Measurements from ENCODE around the gene DNAAF8. TPM values are rescaled to one million over a fixed set of nuclear protein-coding genes. Genes with fewer than 3 reads are reported as not detected.

DNAAF8 gene
- total RNA-seq, 1 experiment from 2014 or later: 1.2 TPM

- H3K9ac ChIP-seq (ENCODE audit: low read length): no peak overlapping the region
- no peaks in the 10 kb centered on the region for H4K20me1 ChIP-seq (ENCODE audit: low read length)
- H3K4me2 ChIP-seq (ENCODE audit: low read length): no peak overlapping the region
- H3K4me3 ChIP-seq (ENCODE audit: low read length): no peak overlapping the region
- BruUV-seq (replicated peaks): no TSS peak
- DNase-seq: no peak
- H3K9me2 ChIP-seq (replicated peaks; ENCODE audit: low read length): no peaks in the 10 kb centered on the region
- TF ChIP-seq, protein P1, sequence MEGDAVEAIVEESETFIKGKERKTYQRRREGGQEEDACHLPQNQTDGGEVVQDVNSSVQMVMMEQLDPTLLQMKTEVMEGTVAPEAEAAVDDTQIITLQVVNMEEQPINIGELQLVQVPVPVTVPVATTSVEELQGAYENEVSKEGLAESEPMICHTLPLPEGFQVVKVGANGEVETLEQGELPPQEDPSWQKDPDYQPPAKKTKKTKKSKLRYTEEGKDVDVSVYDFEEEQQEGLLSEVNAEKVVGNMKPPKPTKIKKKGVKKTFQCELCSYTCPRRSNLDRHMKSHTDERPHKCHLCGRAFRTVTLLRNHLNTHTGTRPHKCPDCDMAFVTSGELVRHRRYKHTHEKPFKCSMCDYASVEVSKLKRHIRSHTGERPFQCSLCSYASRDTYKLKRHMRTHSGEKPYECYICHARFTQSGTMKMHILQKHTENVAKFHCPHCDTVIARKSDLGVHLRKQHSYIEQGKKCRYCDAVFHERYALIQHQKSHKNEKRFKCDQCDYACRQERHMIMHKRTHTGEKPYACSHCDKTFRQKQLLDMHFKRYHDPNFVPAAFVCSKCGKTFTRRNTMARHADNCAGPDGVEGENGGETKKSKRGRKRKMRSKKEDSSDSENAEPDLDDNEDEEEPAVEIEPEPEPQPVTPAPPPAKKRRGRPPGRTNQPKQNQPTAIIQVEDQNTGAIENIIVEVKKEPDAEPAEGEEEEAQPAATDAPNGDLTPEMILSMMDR (conservative IDR thresholded peaks at IDR 0.05; ENCODE audit: low read depth, low read length): no peak
- TF ChIP-seq EZH2phosphoT487 (IDR thresholded peaks at IDR 0.05; ENCODE audit: borderline replicate concordance, low read length): no peak
- intact Hi-C loops (cut with micrococcal nuclease): no loop called here
- H3K36me3 ChIP-seq (ENCODE audit: low read depth, low read length): no peaks in the 10 kb centered on the region; the same call in 1 of the 2 replicates
- ChIA-PET CTCF (interaction anchor here (0.6 kb wide), 1 partner anchor 10 kb away, joined by 3 read pairs; no protein-coding TSS in a partner anchor), POLR2A (ENCODE audit: unreplicated experiment) (no interaction called here)
- no peaks in the 10 kb centered on the region for H3K79me2 ChIP-seq (ENCODE audit: low read length)
- H2AFZ ChIP-seq (ENCODE audit: low read length): no peak overlapping the region
- H3F3A ChIP-seq (ENCODE audit: low read length, unreplicated experiment): no peaks in the 10 kb centered on the region
- no peak overlapping the region for H3K27ac ChIP-seq (ENCODE audit: low read length)
- H3K4me1 ChIP-seq (ENCODE audit: insufficient read depth, low read length): no peaks in the 10 kb centered on the region
- H3K9me3 ChIP-seq (ENCODE audit: low read length): no peaks in the 10 kb centered on the region
- H3K27me3 ChIP-seq (ENCODE audit: low read length): no peaks in the 10 kb centered on the region
- ATAC-seq: no peak
Measured at GRCh38 chr16:4706871-4707270, 27.5 kb upstream of the DNAAF8 start.

DNA sequence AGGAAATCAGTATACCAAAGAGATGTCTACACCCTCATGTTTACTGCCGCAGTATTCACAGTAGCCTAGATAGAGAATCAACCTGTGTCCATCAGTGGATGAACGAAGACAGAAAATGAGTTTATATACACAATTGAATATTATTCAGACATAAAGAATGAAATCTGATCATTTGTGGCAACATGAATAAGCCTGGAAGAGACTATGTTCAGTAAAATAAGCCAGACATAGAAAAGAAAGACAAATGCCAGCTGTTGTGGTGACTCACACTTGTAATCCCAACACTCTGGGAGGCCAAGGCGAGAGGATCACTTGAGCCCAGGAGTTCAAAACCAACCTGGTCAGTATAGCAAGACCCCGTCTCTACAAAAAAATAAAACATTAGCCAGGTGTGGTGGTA, 24.9 kb upstream of the DNAAF8 start:
- H3K27ac ChIP-seq (ENCODE audit: low read length): no peak overlapping the region

DNA sequence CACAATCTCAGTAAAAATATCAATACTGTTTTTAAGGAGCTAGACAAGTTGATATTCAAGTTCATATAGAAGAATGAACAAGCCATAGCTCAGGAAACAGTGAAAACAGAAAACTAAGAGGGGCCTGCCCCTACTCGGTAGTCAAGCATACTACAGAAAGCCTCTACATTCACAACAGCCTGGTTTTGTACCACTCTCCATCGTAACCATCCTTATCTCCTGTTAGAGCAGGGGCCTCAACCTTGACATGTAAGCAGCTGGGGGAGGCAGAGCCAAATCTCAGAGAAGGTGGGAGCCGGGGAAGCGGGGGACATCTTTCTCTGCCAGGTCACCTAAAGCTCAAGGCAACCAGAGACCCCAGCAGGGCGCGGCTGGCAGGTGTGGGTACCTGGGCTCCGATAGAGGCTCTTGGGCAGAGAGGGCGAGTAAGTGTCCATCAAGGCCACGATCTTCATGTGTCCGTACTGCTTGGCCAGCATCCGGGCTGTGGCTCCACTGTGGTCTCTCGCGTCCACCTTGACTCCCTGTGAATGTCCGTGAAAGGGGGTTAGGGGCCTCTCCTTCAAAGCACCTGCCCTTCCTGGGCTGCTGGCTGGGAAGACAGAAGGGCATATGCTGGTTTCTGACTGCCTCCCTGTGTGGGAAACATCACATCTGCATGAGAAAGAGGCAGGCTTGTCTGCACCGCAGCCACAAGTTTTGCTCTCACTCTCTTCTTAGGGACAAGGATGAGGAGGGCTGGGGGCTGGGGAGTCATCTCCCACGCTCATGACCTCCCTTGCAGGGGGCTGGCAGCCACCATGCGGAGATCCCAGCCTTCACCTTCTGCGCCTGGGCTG, 20.5 kb upstream of the DNAAF8 start:
- no peaks in the 10 kb centered on the region for H3K4me1 ChIP-seq (ENCODE audit: insufficient read depth, low read length)
- H4K20me1 ChIP-seq (ENCODE audit: low read length): no peaks in the 10 kb centered on the region
- no peak overlapping the region for H3K4me2 ChIP-seq (ENCODE audit: low read length)
- H3K9me2 ChIP-seq (replicated peaks; ENCODE audit: low read length): no peaks in the 10 kb centered on the region
- no peaks in the 10 kb centered on the region for H3K9me3 ChIP-seq (ENCODE audit: low read length)
- no peaks in the 10 kb centered on the region for H3K27me3 ChIP-seq (ENCODE audit: low read length)
- no peaks in the 10 kb centered on the region for H3F3A ChIP-seq (ENCODE audit: low read length, unreplicated experiment)
- TF ChIP-seq EZH2phosphoT487 (IDR thresholded peaks at IDR 0.05; ENCODE audit: borderline replicate concordance, low read length) (no peak), EZH2 (IDR thresholded peaks at IDR 0.05; ENCODE audit: low read length, unreplicated experiment) (no peak)
- TF ChIP-seq, protein P1 (conservative IDR thresholded peaks at IDR 0.05; ENCODE audit: low read depth, low read length): no peak
- POLR2A ChIA-PET (ENCODE audit: unreplicated experiment): no interaction called here
- no peak overlapping the region for H3K27ac ChIP-seq (ENCODE audit: low read length)
- H3K79me2 ChIP-seq (ENCODE audit: low read length): no peaks in the 10 kb centered on the region
- 0 out of 2 replicates have a peak, but pooled peaks cover 3% of the 10 kb centered on the region for H3K36me3 ChIP-seq (ENCODE audit: low read depth, low read length)
- no peak overlapping the region for H2AFZ ChIP-seq (ENCODE audit: low read length)
- intact Hi-C loops (cut with micrococcal nuclease): no loop called here
- BruUV-seq (replicated peaks): no TSS peak
- CTCF ChIA-PET: no interaction called here
- ATAC-seq: no peak
- no peak for DNase-seq
- no peak overlapping the region for H3K4me3 ChIP-seq (ENCODE audit: low read length)
- no peak overlapping the region for H3K9ac ChIP-seq (ENCODE audit: low read length)

More for the DNA sequence above, 24.9 kb upstream of the DNAAF8 start:
- intact Hi-C loops (cut with micrococcal nuclease): no loop called here
- no TSS peak for BruUV-seq (replicated peaks)
- TF ChIP-seq EZH2 (IDR thresholded peaks at IDR 0.05; ENCODE audit: low read length, unreplicated experiment) (no peak), EZH2phosphoT487 (IDR thresholded peaks at IDR 0.05; ENCODE audit: borderline replicate concordance, low read length) (no peak)
- TF ChIP-seq, protein P1 (conservative IDR thresholded peaks at IDR 0.05; ENCODE audit: low read depth, low read length): no peak
- Histone ChIP-seq H3K9me3 (ENCODE audit: low read length) (no peaks in the 10 kb centered on the region), H3K36me3 (ENCODE audit: low read depth, low read length) (peaks cover 3% of the 10 kb centered on the region; the same call in 1 of the 2 replicates), H3K4me2 (ENCODE audit: low read length) (no peak overlapping the region), H3K9me2 (replicated peaks; ENCODE audit: low read length) (no peaks in the 10 kb centered on the region), H3K9ac (ENCODE audit: low read length) (no peak overlapping the region), H2AFZ (ENCODE audit: low read length) (no peak overlapping the region), H4K20me1 (ENCODE audit: low read length) (no peaks in the 10 kb centered on the region), H3K27me3 (ENCODE audit: low read length) (no peaks in the 10 kb centered on the region), H3K4me1 (ENCODE audit: insufficient read depth, low read length) (no peaks in the 10 kb centered on the region), H3K4me3 (ENCODE audit: low read length) (no peak overlapping the region), H3K79me2 (ENCODE audit: low read length) (no peaks in the 10 kb centered on the region), H3F3A (ENCODE audit: low read length, unreplicated experiment) (no peaks in the 10 kb centered on the region)
- ATAC-seq (no peak), DNase-seq (no peak)
- CTCF ChIA-PET: no interaction called here
- POLR2A ChIA-PET (ENCODE audit: unreplicated experiment): no interaction called here
